GM23248 (cell line): ENCODE data around the gene ZNF488.

Experiments used
- EZH2 ChIP-seq: fragments of 200-600 bp; sonication (generic); IDR thresholded peaks from 2 replicates; pipeline ENCODE4 v1.6.1; 2018; ENCODE audit warnings: antibody characterized with exemption, mild to moderate bottlenecking; ENCODE audit not compliant: insufficient read depth, poor library complexity, severe bottlenecking
- EZH2phosphoT487 ChIP-seq: fragments of 200-600 bp; sonication (generic); IDR thresholded peaks from 2 replicates; pipeline ENCODE4 v1.6.1; 2018; ENCODE audit warnings: antibody characterized with exemption, moderate library complexity, mild to moderate bottlenecking, low read depth; ENCODE audit not compliant: insufficient read depth

- TF ChIP-seq EZH2 = no peak
- TF ChIP-seq EZH2phosphoT487 = no peak
Observed at GRCh38 chr10:47403446-47404318, 19.6 kb upstream of the ZNF488 start.
